Measurements from ENCODE around the gene LARGE1.

DNA sequence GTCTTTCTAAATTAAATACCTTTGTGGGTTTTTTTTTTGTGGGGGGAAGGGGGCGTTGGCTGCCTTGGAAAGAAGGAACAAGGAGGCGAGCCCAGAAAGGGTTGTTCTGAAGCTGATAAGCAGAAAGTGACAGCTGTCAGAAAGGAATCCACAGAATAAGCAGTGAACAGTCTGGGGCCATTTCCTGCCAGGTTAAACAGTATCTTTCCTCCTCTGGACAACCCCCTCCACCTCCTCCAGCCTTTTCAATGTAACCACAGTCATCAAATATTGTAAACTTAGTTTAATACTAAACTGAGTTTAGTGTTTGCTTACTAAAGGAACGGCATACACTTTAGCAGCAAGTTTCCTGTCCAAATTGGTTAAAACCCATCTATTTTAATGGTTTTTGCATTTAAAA, 590.9 kb downstream of the LARGE1 start:
- TF ChIP-seq, protein P1, sequence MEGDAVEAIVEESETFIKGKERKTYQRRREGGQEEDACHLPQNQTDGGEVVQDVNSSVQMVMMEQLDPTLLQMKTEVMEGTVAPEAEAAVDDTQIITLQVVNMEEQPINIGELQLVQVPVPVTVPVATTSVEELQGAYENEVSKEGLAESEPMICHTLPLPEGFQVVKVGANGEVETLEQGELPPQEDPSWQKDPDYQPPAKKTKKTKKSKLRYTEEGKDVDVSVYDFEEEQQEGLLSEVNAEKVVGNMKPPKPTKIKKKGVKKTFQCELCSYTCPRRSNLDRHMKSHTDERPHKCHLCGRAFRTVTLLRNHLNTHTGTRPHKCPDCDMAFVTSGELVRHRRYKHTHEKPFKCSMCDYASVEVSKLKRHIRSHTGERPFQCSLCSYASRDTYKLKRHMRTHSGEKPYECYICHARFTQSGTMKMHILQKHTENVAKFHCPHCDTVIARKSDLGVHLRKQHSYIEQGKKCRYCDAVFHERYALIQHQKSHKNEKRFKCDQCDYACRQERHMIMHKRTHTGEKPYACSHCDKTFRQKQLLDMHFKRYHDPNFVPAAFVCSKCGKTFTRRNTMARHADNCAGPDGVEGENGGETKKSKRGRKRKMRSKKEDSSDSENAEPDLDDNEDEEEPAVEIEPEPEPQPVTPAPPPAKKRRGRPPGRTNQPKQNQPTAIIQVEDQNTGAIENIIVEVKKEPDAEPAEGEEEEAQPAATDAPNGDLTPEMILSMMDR (IDR thresholded peaks at IDR 0.05): no peak
- TF ChIP-seq POLR2A (IDR thresholded peaks at IDR 0.05): no peak
